Activated T-cell treated with anti-CD3 and anti-CD28 coated beads, Interleukin-2, amount 50 U/mL, for 72 hours (primary cell): ENCODE results near the gene DDC. TPM values are rescaled to one million over a fixed set of nuclear protein-coding genes. Genes with fewer than 3 reads are reported as not detected.
"Not testable (repeated sequence)": the region's sequence is repeated elsewhere in the genome, so short reads cannot be mapped to it uniquely, and the experiment has no call there.

Source experiments
- ATAC-seq, 2 donors: fragments of 150-1000 bp; cut with Tn5 transposase; replicated peaks in 1 of 2; 2 replicates each; pipeline ENCODE4 v1.10.0; 2021; ENCODE audit warnings: moderate library complexity in 2 of 2, mild to moderate bottlenecking in 1 of 2
- DNase-seq, 2 donors: peaks; one replicate each; pipeline ENCODE4 v3.0.0; 2021 to 2022; ENCODE audit warnings: mixed read lengths in 1 of 2
- H3K27ac Mint-ChIP-seq: one replicate; pipeline ENCODE4 v1.8.0; 2022; ENCODE audit warnings: mild to moderate bottlenecking, moderate library complexity, mixed read lengths
- H3K27me3 Mint-ChIP-seq: one replicate; pipeline ENCODE4 v1.8.0; 2022; ENCODE audit warnings: low read depth, mixed read lengths
- H3K36me3 Mint-ChIP-seq, 2 donors: one replicate each; pipeline ENCODE4 v1.8.0; 2022; ENCODE audit warnings: mixed read lengths in 2 of 2, mild to moderate bottlenecking in 1 of 2; ENCODE audit not compliant: insufficient read depth in 2 of 2
- H3K4me1 Mint-ChIP-seq: one replicate; pipeline ENCODE4 v1.8.0; 2022; ENCODE audit warnings: low read depth, mixed read lengths
- H3K4me3 Mint-ChIP-seq, 2 donors: one replicate each; pipeline ENCODE4 v1.8.0; 2022; ENCODE audit warnings: mild to moderate bottlenecking in 2 of 2, mixed read lengths in 2 of 2, moderate library complexity in 2 of 2
- H3K9me3 Mint-ChIP-seq, 2 donors: one replicate each; pipeline ENCODE4 v1.8.0; 2022; ENCODE audit warnings: mixed read lengths in 2 of 2
- total RNA-seq, 2 donors: library from RNA; stranded (reverse); gene quantifications; one replicate each; pipeline ENCODE4 v1.2.3, GENCODE V29; 2022

Gene DDC
- total RNA-seq, 2 donors from 2014 or later = not detected

- H3K4me1 Mint-ChIP-seq, ATAC-seq, H3K27ac Mint-ChIP-seq, H3K4me3 Mint-ChIP-seq, H3K9me3 Mint-ChIP-seq, H3K36me3 Mint-ChIP-seq, DNase-seq, H3K27me3 Mint-ChIP-seq: not testable (repeated sequence)
Observed at GRCh38 chr7:50459183-50459582, 106.0 kb downstream of the DDC start.

GRCh38 chr7:50458651-50459050 lies 106.6 kb downstream of the DDC start:
- ATAC-seq, H3K36me3 Mint-ChIP-seq, H3K4me3 Mint-ChIP-seq, H3K4me1 Mint-ChIP-seq, H3K27ac Mint-ChIP-seq, H3K27me3 Mint-ChIP-seq, H3K9me3 Mint-ChIP-seq, DNase-seq: not testable (repeated sequence)

- peaks cover 9% of the 10 kb centered on the region for H3K4me1 Mint-ChIP-seq
- H3K27ac Mint-ChIP-seq = no peak overlapping the region
- H3K9me3 Mint-ChIP-seq = no peaks in the 10 kb centered on the region
Observed at GRCh38 chr7:50456371-50457123, 108.7 kb downstream of the DDC start.

DNA sequence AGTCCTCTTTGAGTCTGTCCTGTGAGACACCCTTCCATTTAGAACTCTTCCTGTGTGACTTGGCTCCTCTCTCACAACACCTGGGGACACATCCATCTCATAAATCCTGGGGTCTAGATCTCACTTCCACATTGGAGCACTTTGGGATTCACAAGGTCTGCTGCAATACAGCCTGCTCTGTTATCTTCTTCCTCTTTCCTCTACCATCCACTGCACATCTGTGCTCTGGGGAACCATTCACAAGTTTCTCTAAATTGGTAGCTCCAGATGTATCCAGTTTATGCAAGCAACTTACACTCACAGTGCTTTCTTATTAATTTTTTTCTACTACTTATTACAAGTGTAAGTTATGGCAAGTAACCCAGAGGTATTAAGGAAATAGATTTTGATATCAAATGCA lies 109.5 kb downstream of the DDC start:
- H3K36me3 Mint-ChIP-seq = no peaks in the 10 kb centered on the region
- peaks cover 18% of the 10 kb centered on the region for H3K4me1 Mint-ChIP-seq
- no peaks in the 10 kb centered on the region for H3K27me3 Mint-ChIP-seq
- H3K9me3 Mint-ChIP-seq = no peaks in the 10 kb centered on the region
- no peak for ATAC-seq
- no peak overlapping the region for H3K4me3 Mint-ChIP-seq
- no peak overlapping the region for H3K27ac Mint-ChIP-seq
- DNase-seq = no peak

More at GRCh38 chr7:50456371-50457123, 108.7 kb downstream of the DDC start:
- DNase-seq (no peak), ATAC-seq (no peak)
- H3K27me3 Mint-ChIP-seq = no peaks in the 10 kb centered on the region
- no peaks in the 10 kb centered on the region for H3K36me3 Mint-ChIP-seq
- H3K4me3 Mint-ChIP-seq = no peak overlapping the region

DNA sequence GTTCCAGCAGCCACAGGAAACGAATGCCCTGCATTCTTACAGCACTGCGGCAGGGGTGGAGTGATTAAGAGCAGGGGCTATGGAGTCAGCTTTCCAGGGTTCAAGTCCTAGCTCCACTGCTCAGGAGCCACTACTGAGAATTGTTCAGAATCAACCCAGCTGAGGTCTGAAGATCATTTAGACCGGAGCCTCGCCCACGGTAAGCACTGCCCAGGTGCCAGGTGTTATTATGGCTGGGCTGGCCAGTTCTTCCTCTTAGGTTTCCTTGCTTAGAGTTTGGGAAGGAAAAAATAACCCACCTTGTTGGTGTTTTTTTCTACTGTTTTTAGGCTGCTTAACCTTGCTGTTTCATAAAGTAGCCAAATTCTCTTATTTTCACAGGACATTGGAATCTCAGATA lies 110.2 kb downstream of the DDC start:
- ATAC-seq (no peak), DNase-seq (no peak)
- H3K9me3 Mint-ChIP-seq = no peaks in the 10 kb centered on the region
- H3K27ac Mint-ChIP-seq = no peak overlapping the region
- H3K36me3 Mint-ChIP-seq = no peaks in the 10 kb centered on the region
- H3K4me3 Mint-ChIP-seq = no peak overlapping the region
- no peaks in the 10 kb centered on the region for H3K27me3 Mint-ChIP-seq
- peaks cover 18% of the 10 kb centered on the region for H3K4me1 Mint-ChIP-seq

GRCh38 chr7:50450590-50451032 lies 114.6 kb downstream of the DDC start:
- Mint-ChIP-seq H3K4me1 (peaks cover 52% of the 10 kb centered on the region), H3K36me3 (peaks cover 12 to 18% of the 10 kb centered on the region in 2 donors), H3K9me3 (no peaks in the 10 kb centered on the region), H3K27me3 (no peaks in the 10 kb centered on the region), H3K27ac (peak overlapping the region; percentile 82), H3K4me3 (peak overlapping the region; percentile 86 to 91)
- ATAC-seq (peak; percentile 6 to 9), DNase-seq (peak; percentile 33 to 41)

DNA sequence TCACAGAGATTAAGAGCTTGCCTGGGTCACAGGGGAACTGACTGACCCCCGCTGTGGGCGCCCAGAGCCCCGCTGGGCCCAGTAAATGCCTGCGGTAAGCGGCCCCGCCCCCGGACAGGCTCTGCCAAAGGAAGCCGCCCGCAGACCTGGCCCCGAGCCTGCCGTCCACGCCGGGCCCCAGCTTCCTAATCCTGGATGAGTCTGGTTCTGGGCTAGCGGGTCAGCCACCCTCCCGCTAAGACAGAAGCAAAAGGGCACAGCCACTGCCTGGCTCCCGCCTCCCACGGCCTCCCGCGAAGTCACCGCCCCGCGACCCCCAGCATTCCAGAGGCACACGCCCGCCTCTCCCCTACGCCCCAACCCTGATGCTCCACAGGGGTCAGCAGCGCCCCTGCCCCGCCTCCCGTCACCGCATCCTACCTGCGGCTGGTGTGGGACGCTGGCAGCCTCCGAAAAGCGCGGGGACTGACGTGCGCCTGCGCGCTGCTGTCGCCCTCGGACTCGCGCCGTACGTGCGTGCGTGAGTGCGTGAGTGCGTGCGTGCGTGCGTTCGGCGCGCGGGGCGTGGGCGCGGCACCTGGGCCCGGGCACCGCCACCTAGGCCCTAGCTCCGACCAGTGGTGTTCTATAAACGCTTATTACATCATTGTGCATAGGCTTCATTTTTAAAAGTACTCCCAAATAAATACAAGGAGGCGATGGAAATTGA lies 115.2 kb downstream of the DDC start, which contains the start of gene FIGNL1:
Gene FIGNL1, minus strand, starts transcription at position 470 of the 709 bp plus-strand sequence. CDS start 3,063 bp downstream, outside the sequence.
- DNase-seq = peak; percentile 89 to 91
- peak within 1 kb of the TSS; percentile 86 to 91 for H3K4me3 Mint-ChIP-seq
- peak; percentile 89 to 91 for ATAC-seq
- H3K4me1 Mint-ChIP-seq = peaks cover 58% of the 10 kb centered on the region
- H3K27me3 Mint-ChIP-seq = no peaks in the 10 kb centered on the region
- H3K27ac Mint-ChIP-seq = peak within 1 kb of the TSS; percentile 82
- H3K9me3 Mint-ChIP-seq = no peaks in the 10 kb centered on the region
- peaks cover 14 to 22% of the 10 kb centered on the region in 2 donors for H3K36me3 Mint-ChIP-seq

GRCh38 chr7:50449501-50449880 lies 115.7 kb downstream of the DDC start:
- no peak for ATAC-seq
- Mint-ChIP-seq H3K27ac (peak overlapping the region; percentile 82), H3K36me3 (peaks cover 14 to 22% of the 10 kb centered on the region in 2 donors), H3K9me3 (no peaks in the 10 kb centered on the region), H3K27me3 (no peaks in the 10 kb centered on the region), H3K4me1 (peaks cover 61% of the 10 kb centered on the region), H3K4me3 (peak overlapping the region; percentile 86 to 91)
- no peak for DNase-seq

GRCh38 chr7:50448823-50449222 lies 116.4 kb downstream of the DDC start:
- H3K36me3 Mint-ChIP-seq = peaks cover 15 to 27% of the 10 kb centered on the region in 2 donors

DNA sequence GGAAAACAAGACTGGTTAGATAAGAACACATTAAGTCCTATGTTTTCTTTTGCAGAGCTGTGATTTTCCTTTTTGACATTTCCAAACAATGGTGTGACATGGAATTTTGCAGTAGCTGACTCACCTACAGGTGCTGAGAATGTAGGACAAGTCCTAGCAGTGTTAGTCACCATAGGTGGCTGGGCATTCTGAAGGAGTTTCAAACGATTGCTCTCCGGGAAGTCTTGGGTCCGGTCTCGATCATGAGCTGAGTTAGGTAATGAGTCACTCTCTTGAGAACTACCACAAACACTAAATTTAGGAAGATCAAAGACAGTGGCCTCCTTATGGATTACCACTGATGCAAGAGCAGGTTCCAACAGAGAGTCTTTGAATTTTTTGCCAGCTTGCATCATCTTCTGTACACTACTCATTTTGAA lies 118.7 kb downstream of the DDC start:
- Mint-ChIP-seq H3K9me3 (no peaks in the 10 kb centered on the region), H3K4me1 (peaks cover 73% of the 10 kb centered on the region), H3K27ac (peak overlapping the region; percentile 55), H3K4me3 (peak overlapping the region; percentile 40 to 70), H3K27me3 (no peaks in the 10 kb centered on the region), H3K36me3 (peaks cover 15 to 41% of the 10 kb centered on the region in 2 donors)
- peak; percentile 33 to 43 for ATAC-seq
- peak; percentile 36 to 45 for DNase-seq

More at GRCh38 chr7:50448823-50449222, 116.4 kb downstream of the DDC start:
- H3K27ac Mint-ChIP-seq = peak overlapping the region; percentile 82
- H3K4me3 Mint-ChIP-seq = peak overlapping the region; percentile 86 to 91
- H3K27me3 Mint-ChIP-seq = no peaks in the 10 kb centered on the region
- no peaks in the 10 kb centered on the region for H3K9me3 Mint-ChIP-seq
- H3K4me1 Mint-ChIP-seq = peaks cover 68% of the 10 kb centered on the region
- DNase-seq = no peak
- peak; percentile 39 to 41 for ATAC-seq

DNA sequence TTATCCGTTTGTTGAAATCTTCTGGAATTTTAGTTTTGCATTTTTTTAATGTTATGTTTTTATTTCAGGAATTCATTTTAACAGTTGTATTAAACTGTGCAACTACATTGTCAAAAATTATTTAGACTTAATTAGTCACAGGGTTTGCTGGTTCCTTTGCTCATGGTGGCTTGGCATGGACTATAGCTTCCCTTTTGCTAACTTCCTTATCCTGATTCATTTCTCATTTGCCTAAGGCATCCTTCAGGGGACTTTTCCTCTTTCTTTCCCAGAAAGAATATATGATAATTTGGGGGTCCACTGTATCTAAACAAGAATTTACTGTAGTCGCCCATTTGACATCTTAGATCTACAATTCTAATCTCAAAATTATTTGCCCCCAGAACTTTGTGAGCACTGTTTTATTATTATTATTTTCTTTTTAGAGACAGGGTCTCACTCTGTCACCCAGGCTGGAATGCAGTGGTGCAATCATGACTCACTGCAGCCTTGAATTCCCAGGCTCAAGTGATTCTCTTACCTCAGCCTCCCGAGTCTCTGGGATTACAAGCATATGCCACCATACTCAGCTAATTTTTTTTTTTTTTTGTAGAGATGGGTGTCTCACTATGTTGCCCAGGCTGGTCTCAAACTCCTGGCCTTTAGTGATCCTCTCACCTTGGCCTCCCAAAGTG lies 128.9 kb downstream of the DDC start:
- H3K36me3 Mint-ChIP-seq = peaks cover 10 to 24% of the 10 kb centered on the region in 2 donors
- H3K9me3 Mint-ChIP-seq = no peaks in the 10 kb centered on the region
- DNase-seq (no peak), ATAC-seq (no peak)
- no peak overlapping the region for H3K27ac Mint-ChIP-seq
- no peak overlapping the region for H3K4me3 Mint-ChIP-seq
- no peaks in the 10 kb centered on the region for H3K27me3 Mint-ChIP-seq
- no peaks in the 10 kb centered on the region for H3K4me1 Mint-ChIP-seq

DNA sequence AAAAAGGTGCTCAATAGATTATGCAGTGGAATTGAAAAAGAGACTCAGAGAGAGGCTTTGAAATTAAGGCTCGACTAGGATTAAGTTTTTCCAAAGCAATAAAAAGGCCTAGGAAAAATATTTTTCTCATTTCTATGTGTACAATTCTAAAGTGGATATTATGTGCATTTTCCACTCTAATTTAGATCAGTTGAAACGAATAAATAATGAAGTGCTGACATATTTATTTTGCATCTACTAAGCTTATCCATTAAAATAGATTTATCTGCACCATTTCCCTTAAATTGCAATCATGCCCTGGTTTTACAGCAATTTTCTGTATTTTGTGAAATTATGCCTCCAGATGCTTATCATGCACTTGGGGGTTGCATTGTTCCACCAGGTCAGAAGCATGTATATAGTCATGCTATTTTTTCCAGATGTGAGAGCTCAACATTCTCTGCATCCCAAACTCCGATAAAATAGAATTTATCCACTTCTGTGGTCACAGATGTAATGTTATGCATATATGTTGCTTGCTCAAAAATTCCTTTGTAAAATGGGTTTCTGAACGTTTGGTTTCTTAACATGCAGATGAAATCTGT lies 133.4 kb downstream of the DDC start:
- Mint-ChIP-seq H3K9me3 (no peaks in the 10 kb centered on the region), H3K27me3 (no peaks in the 10 kb centered on the region), H3K4me1 (no peaks in the 10 kb centered on the region), H3K4me3 (no peak overlapping the region), H3K27ac (no peak overlapping the region), H3K36me3 (peaks cover 0 to 3% of the 10 kb centered on the region in 2 donors)
- DNase-seq = no peak
- no peak for ATAC-seq
